SK-N-SH treated with all-trans-retinoic acid at 6 μM for 48 hours (cell line): ENCODE results near the gene RPRML.
A peak's percentile ranks its signal among the peaks of the same experiment; 100 is the strongest.

Experiments used
- ATAC-seq: fragments of 200-7000 bp; cut with Tn5 transposase; 3 replicates; pipeline ENCODE4 v1.9.1; 2020; ENCODE audit warnings: mild to moderate bottlenecking, moderate library complexity
- BACH2 ChIP-seq: fragments of 250-450 bp; sonication (Bioruptor Pico); IDR thresholded peaks from 2 replicates; pipeline ENCODE4 v1.9.0; 2021; ENCODE audit warnings: mild to moderate bottlenecking, borderline replicate concordance
- GLIS3 ChIP-seq: fragments of 250-450 bp; sonication (Bioruptor Pico); IDR thresholded peaks from 2 replicates; pipeline ENCODE4 v1.5.0; 2020; ENCODE audit warnings: mild to moderate bottlenecking, moderate library complexity
- ISL1 ChIP-seq: fragments of 250-450 bp; sonication (Bioruptor Pico); IDR thresholded peaks from 2 replicates; pipeline ENCODE4 v2.1.2; 2022; ENCODE audit warnings: mild to moderate bottlenecking, moderate library complexity
- OSR1 ChIP-seq: fragments of 250-450 bp; sonication (Bioruptor Pico); IDR thresholded peaks from 2 replicates; pipeline ENCODE4 v1.8.0; 2022; ENCODE audit warnings: moderate library complexity, mild to moderate bottlenecking, inconsistent platforms
- PPARA ChIP-seq: fragments of 250-450 bp; sonication (Bioruptor Pico); IDR thresholded peaks from 2 replicates; pipeline ENCODE4 v1.5.0; 2020; ENCODE audit warnings: mild to moderate bottlenecking, borderline replicate concordance
- RARB ChIP-seq: fragments of 250-450 bp; sonication (Bioruptor Pico); IDR thresholded peaks from 2 replicates; pipeline ENCODE4 v1.8.0; 2021; ENCODE audit warnings: mild to moderate bottlenecking, moderate library complexity
- SNAI2 ChIP-seq: fragments of 250-450 bp; sonication (Bioruptor Pico); IDR thresholded peaks from 2 replicates; pipeline ENCODE4 v1.5.0; 2020; ENCODE audit warnings: mild to moderate bottlenecking, moderate library complexity
- TCF4 ChIP-seq: fragments of 250-450 bp; sonication (Bioruptor Pico); IDR thresholded peaks from 2 replicates; pipeline ENCODE4 v1.8.0; 2021; ENCODE audit warnings: mild to moderate bottlenecking, moderate library complexity, borderline replicate concordance
- TSHZ2 ChIP-seq: fragments of 250-450 bp; sonication (Bioruptor Pico); IDR thresholded peaks from 2 replicates; pipeline ENCODE4 v1.5.0; 2020; ENCODE audit warnings: mild to moderate bottlenecking, moderate library complexity
- ZC3H10 ChIP-seq: fragments of 250-450 bp; sonication (Bioruptor Pico); IDR thresholded peaks from 2 replicates; pipeline ENCODE4 v1.5.1; 2021; ENCODE audit warnings: mild to moderate bottlenecking, moderate library complexity
- ZFP3 ChIP-seq: fragments of 250-450 bp; sonication (Bioruptor Pico); IDR thresholded peaks from 2 replicates; pipeline ENCODE4 v1.5.0; 2020; ENCODE audit warnings: mild to moderate bottlenecking, moderate library complexity
- ZFP30 ChIP-seq: fragments of 450-650 bp; formaldehyde crosslinking; IDR thresholded peaks from 2 replicates; pipeline ENCODE4 v1.5.0; 2022; ENCODE audit warnings: mild to moderate bottlenecking, moderate library complexity
- ZNF8 ChIP-seq: fragments of 450-650 bp; formaldehyde crosslinking; IDR thresholded peaks from 2 replicates; pipeline ENCODE4 v1.5.0; 2020; ENCODE audit warnings: mild to moderate bottlenecking, moderate library complexity
- TF ChIP-seq, protein P1 (sequence below): fragments of 250-450 bp; sonication (Bioruptor Pico); IDR thresholded peaks from 2 replicates; pipeline ENCODE4 v1.8.0; 2020; ENCODE audit warnings: mild to moderate bottlenecking, moderate library complexity, borderline replicate concordance
- TF ChIP-seq, protein P2 (sequence below): fragments of 250-450 bp; sonication (Bioruptor Pico); IDR thresholded peaks from 2 replicates; pipeline ENCODE4 v1.5.1; 2021; ENCODE audit warnings: mild to moderate bottlenecking, moderate library complexity
- TF ChIP-seq, protein P3 (sequence below): fragments of 250-450 bp; sonication (Bioruptor Pico); IDR thresholded peaks from 2 replicates; pipeline ENCODE4 v1.8.0; 2021; ENCODE audit warnings: low read depth, mild to moderate bottlenecking, moderate library complexity, borderline replicate concordance

Gene RPRML

GRCh38 chr17:46995841-46996571, 17.0 kb upstream of the RPRML start:
- TF ChIP-seq ZNF8 (CRISPR knock-in tag): no peak
- TF ChIP-seq, protein P1, sequence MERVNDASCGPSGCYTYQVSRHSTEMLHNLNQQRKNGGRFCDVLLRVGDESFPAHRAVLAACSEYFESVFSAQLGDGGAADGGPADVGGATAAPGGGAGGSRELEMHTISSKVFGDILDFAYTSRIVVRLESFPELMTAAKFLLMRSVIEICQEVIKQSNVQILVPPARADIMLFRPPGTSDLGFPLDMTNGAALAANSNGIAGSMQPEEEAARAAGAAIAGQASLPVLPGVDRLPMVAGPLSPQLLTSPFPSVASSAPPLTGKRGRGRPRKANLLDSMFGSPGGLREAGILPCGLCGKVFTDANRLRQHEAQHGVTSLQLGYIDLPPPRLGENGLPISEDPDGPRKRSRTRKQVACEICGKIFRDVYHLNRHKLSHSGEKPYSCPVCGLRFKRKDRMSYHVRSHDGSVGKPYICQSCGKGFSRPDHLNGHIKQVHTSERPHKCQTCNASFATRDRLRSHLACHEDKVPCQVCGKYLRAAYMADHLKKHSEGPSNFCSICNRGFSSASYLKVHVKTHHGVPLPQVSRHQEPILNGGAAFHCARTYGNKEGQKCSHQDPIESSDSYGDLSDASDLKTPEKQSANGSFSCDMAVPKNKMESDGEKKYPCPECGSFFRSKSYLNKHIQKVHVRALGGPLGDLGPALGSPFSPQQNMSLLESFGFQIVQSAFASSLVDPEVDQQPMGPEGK (CRISPR knock-in tag): no peak
- ATAC-seq: peak; percentile 44

GRCh38 chr17:46994993-46995392, 15.9 kb upstream of the RPRML start:
- no peak for ATAC-seq
- TF ChIP-seq RARB (CRISPR knock-in tag) (no peak), TCF4 (CRISPR knock-in tag) (no peak), OSR1 (CRISPR knock-in tag) (no peak), ZC3H10 (CRISPR knock-in tag) (no peak), PPARA (CRISPR knock-in tag) (no peak), ZFP3 (CRISPR knock-in tag) (no peak), TSHZ2 (CRISPR knock-in tag) (no peak), ISL1 (CRISPR knock-in tag) (no peak)
- TF ChIP-seq, protein P2, sequence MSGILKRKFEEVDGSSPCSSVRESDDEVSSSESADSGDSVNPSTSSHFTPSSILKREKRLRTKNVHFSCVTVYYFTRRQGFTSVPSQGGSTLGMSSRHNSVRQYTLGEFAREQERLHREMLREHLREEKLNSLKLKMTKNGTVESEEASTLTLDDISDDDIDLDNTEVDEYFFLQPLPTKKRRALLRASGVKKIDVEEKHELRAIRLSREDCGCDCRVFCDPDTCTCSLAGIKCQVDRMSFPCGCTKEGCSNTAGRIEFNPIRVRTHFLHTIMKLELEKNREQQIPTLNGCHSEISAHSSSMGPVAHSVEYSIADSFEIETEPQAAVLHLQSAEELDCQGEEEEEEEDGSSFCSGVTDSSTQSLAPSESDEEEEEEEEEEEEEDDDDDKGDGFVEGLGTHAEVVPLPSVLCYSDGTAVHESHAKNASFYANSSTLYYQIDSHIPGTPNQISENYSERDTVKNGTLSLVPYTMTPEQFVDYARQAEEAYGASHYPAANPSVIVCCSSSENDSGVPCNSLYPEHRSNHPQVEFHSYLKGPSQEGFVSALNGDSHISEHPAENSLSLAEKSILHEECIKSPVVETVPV: no peak
- TF ChIP-seq, protein P3, sequence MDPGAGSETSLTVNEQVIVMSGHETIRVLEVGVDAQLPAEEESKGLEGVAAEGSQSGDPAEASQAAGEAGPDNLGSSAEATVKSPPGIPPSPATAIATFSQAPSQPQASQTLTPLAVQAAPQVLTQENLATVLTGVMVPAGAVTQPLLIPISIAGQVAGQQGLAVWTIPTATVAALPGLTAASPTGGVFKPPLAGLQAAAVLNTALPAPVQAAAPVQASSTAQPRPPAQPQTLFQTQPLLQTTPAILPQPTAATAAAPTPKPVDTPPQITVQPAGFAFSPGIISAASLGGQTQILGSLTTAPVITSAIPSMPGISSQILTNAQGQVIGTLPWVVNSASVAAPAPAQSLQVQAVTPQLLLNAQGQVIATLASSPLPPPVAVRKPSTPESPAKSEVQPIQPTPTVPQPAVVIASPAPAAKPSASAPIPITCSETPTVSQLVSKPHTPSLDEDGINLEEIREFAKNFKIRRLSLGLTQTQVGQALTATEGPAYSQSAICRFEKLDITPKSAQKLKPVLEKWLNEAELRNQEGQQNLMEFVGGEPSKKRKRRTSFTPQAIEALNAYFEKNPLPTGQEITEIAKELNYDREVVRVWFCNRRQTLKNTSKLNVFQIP (CRISPR knock-in tag): no peak
- TF ChIP-seq, all 23 proteins: peak for 0

- ATAC-seq: no peak
- no peak for TF ChIP-seq GLIS3 (CRISPR knock-in tag)
- no peak for TF ChIP-seq ZNF8 (CRISPR knock-in tag)
- no peak for TF ChIP-seq BACH2 (CRISPR knock-in tag)
- TF ChIP-seq ZFP30 (CRISPR knock-in tag): no peak
- TF ChIP-seq, protein P2: no peak
- no peak for TF ChIP-seq SNAI2 (CRISPR knock-in tag)
- no peak for TF ChIP-seq TSHZ2 (CRISPR knock-in tag)
- TF ChIP-seq OSR1 (CRISPR knock-in tag): no peak
Observed at GRCh38 chr17:46991617-46992016, 12.6 kb upstream of the RPRML start.
